GM12872 (cell line): ENCODE results near the gene CFP.

Source experiments
- CTCF ChIP-seq: IDR thresholded peaks from 3 replicates; pipeline ENCODE4 v1.5.1; 2011; ENCODE audit warnings: low read depth, mild to moderate bottlenecking, low read length, moderate library complexity; ENCODE audit not compliant: insufficient read depth

The CFP gene

GRCh38 chrX:47583240-47583861 lies 46.4 kb downstream of the CFP start:
- no peak for TF ChIP-seq CTCF

GRCh38 chrX:47581731-47582647 lies 47.7 kb downstream of the CFP start, which contains the start of gene TIMP1:
Gene TIMP1, plus strand, starts transcription at chrX:47582436. Its CDS starts 980 bp downstream, at chrX:47583416.
- TF ChIP-seq CTCF: no peak

GRCh38 chrX:47579537-47579936 lies 50.2 kb downstream of the CFP start:
- no peak for TF ChIP-seq CTCF

GRCh38 chrX:47578692-47579091 lies 51.0 kb downstream of the CFP start:
- TF ChIP-seq CTCF: no peak

DNA sequence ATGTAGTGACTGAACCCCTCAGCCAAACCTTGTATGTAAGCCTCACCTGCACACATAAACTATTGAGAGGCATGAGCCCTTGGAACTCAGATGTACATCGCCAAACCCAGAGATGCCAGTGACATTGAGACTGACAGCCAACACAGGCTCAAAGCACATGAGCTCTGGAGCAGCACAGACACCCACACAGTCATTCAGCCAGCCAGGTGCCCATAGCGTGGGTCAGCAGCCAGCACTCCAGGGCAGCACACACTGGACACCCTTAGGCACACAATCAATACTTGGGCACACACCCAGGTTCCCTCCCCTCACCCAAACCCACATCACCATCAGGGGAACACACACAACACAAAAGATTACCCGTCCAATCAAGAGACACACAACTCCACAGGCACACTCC lies 51.8 kb downstream of the CFP start:
- TF ChIP-seq CTCF: no peak

DNA sequence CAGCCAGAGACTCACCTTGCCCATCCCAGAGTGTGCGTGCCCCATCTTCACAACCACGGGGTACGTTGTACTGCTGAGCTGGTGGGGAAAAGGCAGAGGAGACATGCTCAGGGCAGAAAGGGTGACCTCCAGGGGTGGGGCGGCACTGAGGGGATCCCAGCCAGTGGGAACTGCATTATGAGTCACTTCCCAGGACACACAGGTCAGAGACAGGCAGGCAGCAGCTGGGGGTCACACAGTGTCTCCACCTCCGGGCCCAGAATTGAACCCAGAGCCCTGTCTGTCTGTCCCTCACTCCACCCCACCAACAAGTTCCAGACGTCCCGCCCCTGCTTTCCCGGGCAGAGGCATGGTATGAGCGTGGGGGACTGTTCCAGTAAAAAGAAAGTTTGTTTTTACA lies 52.3 kb downstream of the CFP start:
- TF ChIP-seq CTCF: no peak

DNA sequence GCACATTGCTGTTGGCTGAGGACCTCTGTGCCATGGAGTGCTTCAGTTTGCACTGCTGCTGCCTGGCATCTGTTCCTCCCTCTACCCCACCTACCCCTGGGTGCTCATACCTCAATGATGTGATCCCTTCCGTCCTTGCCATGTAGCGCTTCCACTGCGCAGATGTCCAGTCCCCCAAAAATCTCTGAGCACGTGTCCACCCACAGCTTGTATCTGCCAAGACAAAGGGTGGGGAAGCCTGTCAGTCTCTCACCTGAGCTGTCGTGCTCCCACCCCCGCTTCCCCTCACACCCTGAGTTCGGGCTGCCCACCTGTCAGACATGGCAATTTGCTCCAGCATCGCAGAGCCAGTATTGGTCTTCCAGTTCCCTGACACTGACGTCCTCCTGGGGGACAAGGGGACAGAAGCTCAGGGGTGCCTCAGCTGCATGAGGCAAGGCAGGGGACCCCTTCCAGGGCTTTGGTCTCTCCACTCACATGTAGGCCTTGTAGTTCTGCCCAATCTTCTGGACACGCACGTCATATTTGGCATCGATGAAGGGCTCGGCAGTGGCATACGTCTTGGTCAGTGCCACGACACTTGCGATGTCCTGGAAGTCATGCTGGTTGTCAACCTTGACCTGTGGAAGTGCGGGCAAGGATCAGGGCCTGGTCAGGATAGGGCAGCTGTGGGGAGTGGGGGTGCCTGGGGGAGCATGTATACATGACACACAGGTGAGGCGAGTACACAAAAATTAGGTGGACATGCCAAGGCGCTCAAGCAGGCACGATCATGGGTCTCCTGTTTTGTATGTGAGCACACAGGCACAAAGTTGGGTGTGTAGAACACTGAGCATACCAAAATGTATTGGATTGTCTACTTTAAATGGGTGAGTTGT lies 53.5 kb downstream of the CFP start:
- no peak for TF ChIP-seq CTCF
